ENCODE measurements around the gene ITGAD.

- TF ChIP-seq CTCF (IDR thresholded peaks at IDR 0.05): no peak
- TF ChIP-seq POLR2A (IDR thresholded peaks at IDR 0.05): no peak
These were observed 42.7 kb upstream of the ITGAD start for GRCh38 chr16:31350275-31351005.

Data from heart left ventricle (tissue), 13 donors.